B cell (primary cell): ENCODE data around the gene ZNF320. TPM values are rescaled to one million over a fixed set of nuclear protein-coding genes. Genes with fewer than 3 reads are reported as not detected.

Source experiments
- ATAC-seq: fragments of 200-7000 bp; cut with Tn5 transposase; one replicate; pipeline ENCODE4 v1.10.0; 2021; ENCODE audit warnings: low read depth, mild to moderate bottlenecking, moderate number of reproducible peaks, moderate library complexity
- CTCF ChIA-PET: fragments of 350-600 bp; sonication (Branson Sonifier 250); formaldehyde crosslinking; loops from one replicate; lab custom pipeline; 2021; ENCODE audit warnings: antibody characterized with exemption, inconsistent platforms; lab: Charles Lee
- POLR2A ChIA-PET: fragments of 350-600 bp; sonication (Branson Sonifier 250); formaldehyde crosslinking; loops from one replicate; lab custom pipeline; 2021; ENCODE audit warnings: antibody characterized with exemption; lab: Charles Lee
- DNase-seq: peaks from one replicate; pipeline ENCODE4 v3.0.0; 2013
- H2AFZ ChIP-seq: 2 replicates; pipeline ENCODE4 v1.6.1; 2012; ENCODE audit warnings: mild to moderate bottlenecking, low read depth, low read length; ENCODE audit not compliant: insufficient read depth, poor library complexity, severe bottlenecking
- H3K27ac ChIP-seq, 2 donors: 1 replicate in 1 of 2; 2 replicates in 1 of 2; pipeline ENCODE4 v1.5.1; 2012 to 2013; ENCODE audit warnings: low read length in 2 of 2, mild to moderate bottlenecking in 2 of 2, moderate library complexity in 1 of 2
- H3K27me3 ChIP-seq, 4 experiments: fragments of 200-600 bp in 1 of 4; sonication (generic) in 1 of 4; replicated peaks in 1 of 4; 1 replicate in 2 of 4; 2 replicates in 2 of 4; pipeline versions ENCODE4 v1.6.1 to v1.7.0; 2013 to 2016; ENCODE audit warnings: low read length in 3 of 4, mild to moderate bottlenecking in 2 of 4, mixed read lengths in 1 of 4, moderate library complexity in 1 of 4; ENCODE audit not compliant: insufficient read depth in 4 of 4, control insufficient read depth in 3 of 4; ENCODE audit errors: control extremely low read depth in 1 of 4
- H3K36me3 ChIP-seq, 2 experiments: replicated peaks in 1 of 2; 1 replicate in 1 of 2; 2 replicates in 1 of 2; pipeline versions ENCODE4 v1.6.1 to v1.7.1; 2013; ENCODE audit warnings: low read length in 1 of 2; ENCODE audit not compliant: insufficient read depth in 2 of 2, control insufficient read depth in 1 of 2; ENCODE audit errors: control extremely low read depth in 1 of 2, extremely low read depth in 1 of 2
- H3K4me1 ChIP-seq, 2 donors: fragments of 200-600 bp in 1 of 2; sonication (generic) in 1 of 2; 1 replicate in 1 of 2; 2 replicates in 1 of 2; pipeline versions ENCODE4 v1.5.1 to v1.6.1; 2013 to 2017; ENCODE audit warnings: low read length in 2 of 2; ENCODE audit not compliant: control insufficient read depth in 2 of 2, insufficient read depth in 2 of 2
- H3K4me2 ChIP-seq: replicated peaks from 2 replicates; pipeline ENCODE3; 2012; ENCODE audit warnings: mild to moderate bottlenecking, low read depth, low read length; ENCODE audit not compliant: poor library complexity, severe bottlenecking
- H3K4me3 ChIP-seq, 5 experiments: fragments of 200-600 bp in 1 of 5; sonication (generic) in 1 of 5; 1 replicate in 3 of 5; 2 replicates in 2 of 5; pipeline versions ENCODE4 v1.5.1 to v1.7.0; 2011 to 2016; ENCODE audit warnings: low read length in 4 of 5, mild to moderate bottlenecking in 4 of 5, low read depth in 2 of 5, control low read depth in 1 of 5, moderate library complexity in 1 of 5; ENCODE audit not compliant: insufficient read depth in 1 of 5; ENCODE audit errors: control extremely low read depth in 1 of 5, extremely low read depth in 1 of 5
- H3K79me2 ChIP-seq: fragments of 200-600 bp; sonication (generic); one replicate; pipeline ENCODE4 v1.6.0; 2016; ENCODE audit warnings: low read length; ENCODE audit not compliant: control insufficient read depth, insufficient read depth
- H3K9ac ChIP-seq: fragments of 200-600 bp; sonication (generic); 2 replicates; pipeline ENCODE4 v1.6.1; 2017; ENCODE audit warnings: mild to moderate bottlenecking, low read length, moderate library complexity
- H3K9me3 ChIP-seq, 3 donors: one replicate each; pipeline versions ENCODE4 v1.6.1 to v1.7.1; 2013; ENCODE audit warnings: low read length in 2 of 3; ENCODE audit not compliant: control insufficient read depth in 2 of 3, insufficient read depth in 1 of 3; ENCODE audit errors: control extremely low read depth in 1 of 3
- H4K20me1 ChIP-seq: 2 replicates; pipeline ENCODE4 v1.6.0; 2012; ENCODE audit warnings: mild to moderate bottlenecking, low read length; ENCODE audit not compliant: insufficient read depth, control insufficient read depth, poor library complexity, severe bottlenecking
- H3K27ac Mint-ChIP-seq: one replicate; pipeline ENCODE4 v1.8.0; 2021; ENCODE audit warnings: mixed read lengths
- H3K27me3 Mint-ChIP-seq: one replicate; pipeline ENCODE4 v1.8.0; 2021; ENCODE audit warnings: mixed read lengths
- H3K4me1 Mint-ChIP-seq: one replicate; pipeline ENCODE4 v1.8.0; 2021; ENCODE audit warnings: mixed read lengths
- H3K4me3 Mint-ChIP-seq: one replicate; pipeline ENCODE4 v1.8.0; 2021; ENCODE audit warnings: mixed read lengths
- H3K9me3 Mint-ChIP-seq: one replicate; pipeline ENCODE4 v1.8.0; 2022; ENCODE audit warnings: mixed read lengths; ENCODE audit not compliant: insufficient read depth
- EZH2 ChIP-seq: IDR thresholded peaks from 2 replicates; pipeline ENCODE4 v1.6.1; 2012; ENCODE audit warnings: borderline replicate concordance, low read depth, mild to moderate bottlenecking, moderate library complexity, low read length; ENCODE audit not compliant: insufficient read depth, poor library complexity, severe bottlenecking
- WGBS: methylation state at CpG from one replicate; pipeline ENCODE4 v1.1.5; 2013; ENCODE audit warnings: missing lambda C conversion rate; ENCODE audit not compliant: insufficient coverage; 5-methylcytosine and 5-hydroxymethylcytosine counted together
- intact Hi-C: fragments of 100-400 bp; cut with micrococcal nuclease; formaldehyde crosslinking; loops from one replicate; pipeline ENCODE4 v1.10.0; 2022
- polyA plus RNA-seq: library from polyadenylated mRNA; depleted of rRNA; stranded (reverse); fragments of >200 nt; gene quantifications from 2 replicates; pipeline ENCODE4 v1.2.3, GENCODE V29; 2012
- total RNA-seq, 2 donors: library from RNA; stranded (reverse); fragments of 120-200 nt in 1 of 2; gene quantifications; 1 replicate in 1 of 2; 2 replicates in 1 of 2; pipeline versions ENCODE4 v1.2.3 to v1.2.4, GENCODE V29; 2013 to 2022
- TF ChIP-seq, protein P1 (sequence below): fragments of 200-600 bp; IDR thresholded peaks from one replicate; pipeline ENCODE4 v1.8.0; 2022; ENCODE audit warnings: antibody characterized with exemption, mild to moderate bottlenecking

Gene ZNF320
- total and polyA plus RNA-seq, 2 donors (not counting 1 experiment from before 2014, with no cell fraction given) = 14.5 to 33.1 TPM

DNA sequence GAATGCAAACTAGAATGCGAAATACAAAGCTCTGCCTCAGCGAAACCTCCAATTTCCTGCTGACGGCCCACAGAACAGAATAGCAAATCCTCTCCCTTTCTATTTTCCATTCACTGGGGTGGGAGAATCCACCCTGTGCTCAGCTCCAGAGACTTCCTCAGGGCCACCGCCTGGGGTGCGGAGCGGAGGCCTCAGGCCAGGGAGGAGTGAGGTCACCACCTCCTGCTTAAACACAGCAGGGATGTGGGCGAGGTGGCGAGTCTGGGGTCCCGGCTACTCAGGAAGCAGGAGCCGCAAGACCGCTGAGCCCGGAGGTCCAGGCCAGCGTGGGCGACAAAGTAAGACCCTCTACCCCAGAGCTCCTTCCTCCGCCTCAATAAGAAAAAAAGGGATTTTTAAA is 666 bp upstream of the ZNF320 start:
- intact Hi-C loops = loop anchor here (5.0 kb wide), 1 partner anchor 299 kb away; no protein-coding TSS in a partner anchor
- H3K36me3 ChIP-seq = peaks cover 1 to 7% of the 10 kb centered on the region in 2 experiments
- H2AFZ ChIP-seq = peak overlapping the region; percentile 87
- ChIA-PET POLR2A (no interaction called here), CTCF (no interaction called here)
- WGBS = 100% methylated on average over 3 of the region's 15 CpGs
- DNase-seq (no peak), ATAC-seq (no peak)
- peaks cover 5 to 17% of the 10 kb centered on the region in 2 donors for H3K4me1 ChIP-seq
- peak overlapping the region in 4 of 5 experiments; percentile 85 to 98 (median 98) for H3K4me3 ChIP-seq
- H3K27me3 Mint-ChIP-seq = no peaks in the 10 kb centered on the region
- H3K4me1 Mint-ChIP-seq = peaks cover 14% of the 10 kb centered on the region
- H4K20me1 ChIP-seq = no peaks in the 10 kb centered on the region
- H3K9me3 Mint-ChIP-seq = no peaks in the 10 kb centered on the region
- peak overlapping the region; percentile 85 for H3K9ac ChIP-seq
- H3K9me3 ChIP-seq = peaks cover 0 to 10% (median 0%) of the 10 kb centered on the region in 3 donors
- peaks cover 33% of the 10 kb centered on the region for H3K79me2 ChIP-seq
- peak overlapping the region; percentile 96 for H3K4me3 Mint-ChIP-seq
- H3K27ac Mint-ChIP-seq = no peak overlapping the region
- no peaks in the 10 kb centered on the region for H3K27me3 ChIP-seq
- peak overlapping the region; percentile 88 for H3K4me2 ChIP-seq
- no peak for TF ChIP-seq EZH2
- TF ChIP-seq, protein P1, sequence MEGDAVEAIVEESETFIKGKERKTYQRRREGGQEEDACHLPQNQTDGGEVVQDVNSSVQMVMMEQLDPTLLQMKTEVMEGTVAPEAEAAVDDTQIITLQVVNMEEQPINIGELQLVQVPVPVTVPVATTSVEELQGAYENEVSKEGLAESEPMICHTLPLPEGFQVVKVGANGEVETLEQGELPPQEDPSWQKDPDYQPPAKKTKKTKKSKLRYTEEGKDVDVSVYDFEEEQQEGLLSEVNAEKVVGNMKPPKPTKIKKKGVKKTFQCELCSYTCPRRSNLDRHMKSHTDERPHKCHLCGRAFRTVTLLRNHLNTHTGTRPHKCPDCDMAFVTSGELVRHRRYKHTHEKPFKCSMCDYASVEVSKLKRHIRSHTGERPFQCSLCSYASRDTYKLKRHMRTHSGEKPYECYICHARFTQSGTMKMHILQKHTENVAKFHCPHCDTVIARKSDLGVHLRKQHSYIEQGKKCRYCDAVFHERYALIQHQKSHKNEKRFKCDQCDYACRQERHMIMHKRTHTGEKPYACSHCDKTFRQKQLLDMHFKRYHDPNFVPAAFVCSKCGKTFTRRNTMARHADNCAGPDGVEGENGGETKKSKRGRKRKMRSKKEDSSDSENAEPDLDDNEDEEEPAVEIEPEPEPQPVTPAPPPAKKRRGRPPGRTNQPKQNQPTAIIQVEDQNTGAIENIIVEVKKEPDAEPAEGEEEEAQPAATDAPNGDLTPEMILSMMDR = no peak
- H3K27ac ChIP-seq = peak overlapping the region in 1 of 2 donors; percentile 66

DNA sequence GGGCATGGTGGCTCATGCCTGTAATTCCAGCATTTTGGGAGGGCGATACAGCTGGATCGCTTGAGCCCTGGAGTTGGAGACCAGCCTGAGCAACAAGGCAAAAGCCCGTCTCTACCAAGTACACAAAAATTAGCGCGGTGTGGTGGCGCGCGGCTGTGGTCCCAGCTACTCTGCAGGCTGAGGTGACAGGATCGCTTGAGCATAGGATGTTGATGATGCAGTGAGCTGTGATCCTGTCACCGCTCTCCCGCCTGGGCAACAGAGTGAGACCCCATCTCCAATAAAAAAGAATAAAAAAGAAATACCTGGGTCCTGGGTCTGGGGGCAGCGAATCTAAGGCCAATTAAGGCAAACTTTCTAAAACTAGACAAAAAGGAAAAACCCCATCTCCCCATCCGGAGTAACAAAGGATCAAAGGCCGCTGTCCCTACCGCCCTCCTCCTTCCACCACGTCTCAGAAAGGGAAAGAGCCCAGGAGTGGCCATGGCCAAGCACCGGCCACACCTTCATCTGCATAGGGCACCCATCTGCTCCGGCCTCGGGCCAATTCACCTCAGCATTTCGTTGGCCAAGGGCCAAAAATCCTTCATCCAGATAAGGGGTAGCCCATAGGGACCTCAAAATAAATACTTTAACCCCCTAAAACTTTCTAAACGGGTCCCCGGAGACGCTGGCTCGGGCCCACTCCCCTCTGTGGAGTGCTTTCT is 851 bp downstream of the ZNF320 start:
- no peak for ATAC-seq
- DNase-seq = no peak
- TF ChIP-seq EZH2 = no peak
- TF ChIP-seq, protein P1 = no peak
- Histone ChIP-seq H3K9me3 (peaks cover 0 to 14% (median 0%) of the 10 kb centered on the region in 3 donors), H4K20me1 (no peaks in the 10 kb centered on the region), H3K4me2 (peak overlapping the region; percentile 88), H3K4me1 (peaks cover 5 to 17% of the 10 kb centered on the region in 2 donors), H3K27me3 (no peaks in the 10 kb centered on the region), H2AFZ (peak overlapping the region; percentile 87), H3K79me2 (peaks cover 36% of the 10 kb centered on the region), H3K4me3 (peak overlapping the region; percentile 85 to 98 (median 98)), H3K9ac (peak overlapping the region; percentile 85), H3K27ac (peak overlapping the region; percentile 66 to 83), H3K36me3 (peaks cover 1 to 7% of the 10 kb centered on the region in 2 experiments)
- ChIA-PET CTCF (no interaction called here), POLR2A (interaction anchor here (0.6 kb wide), 1 partner anchor 161 kb away, joined by 3 read pairs; no protein-coding TSS in a partner anchor)
- 25% methylated on average over 15 of the region's 24 CpGs for WGBS
- Mint-ChIP-seq H3K27me3 (no peaks in the 10 kb centered on the region), H3K4me3 (peak overlapping the region; percentile 96), H3K9me3 (no peaks in the 10 kb centered on the region), H3K4me1 (peaks cover 23% of the 10 kb centered on the region), H3K27ac (peak overlapping the region; percentile 94)
- intact Hi-C loops = loop anchor here (1.0 to 5.0 kb wide), 10 partner anchors 26 to 725 kb away; partner anchors contain the start of genes ZNF160, ZNF468, ZNF525 and ZNF808
